CD8-positive, alpha-beta memory T cell (primary cell): ENCODE measurements around the gene PSMD4. TPM values are rescaled to one million over a fixed set of nuclear protein-coding genes. Genes with fewer than 3 reads are reported as not detected.

Experiments
- CTCF ChIA-PET: fragments of 350-600 bp; sonication (Branson Sonifier 250); formaldehyde crosslinking; loops from one replicate; lab custom pipeline; 2021; ENCODE audit warnings: antibody characterized with exemption; lab: Charles Lee
- POLR2A ChIA-PET: fragments of 350-600 bp; sonication (Branson Sonifier 250); formaldehyde crosslinking; loops from one replicate; lab custom pipeline; 2021; ENCODE audit warnings: antibody characterized with exemption; lab: Charles Lee
- DNase-seq, 5 donors: peaks; one replicate each; pipeline versions ENCODE4 v3.0.0 to v3.0.0-alpha.2; 2020 to 2022; ENCODE audit warnings: mixed read lengths in 1 of 5
- H3K27ac ChIP-seq: one replicate; pipeline ENCODE4 v1.7.0; 2013; ENCODE audit warnings: low read depth, mild to moderate bottlenecking, low read length, moderate library complexity
- H3K27me3 ChIP-seq: 2 replicates; pipeline ENCODE4 v1.7.0; 2013; ENCODE audit warnings: low read length, mild to moderate bottlenecking; ENCODE audit not compliant: insufficient read depth, poor library complexity, severe bottlenecking
- H3K36me3 ChIP-seq: 2 replicates; pipeline ENCODE4 v1.7.0; 2013; ENCODE audit warnings: mild to moderate bottlenecking, low read length, moderate library complexity; ENCODE audit not compliant: insufficient read depth
- H3K4me1 ChIP-seq: 2 replicates; pipeline ENCODE4 v1.7.0; 2013; ENCODE audit warnings: mild to moderate bottlenecking, low read length, moderate library complexity; ENCODE audit not compliant: insufficient read depth
- H3K4me3 ChIP-seq: 2 replicates; pipeline ENCODE4 v1.7.0; 2013; ENCODE audit warnings: mild to moderate bottlenecking, low read length
- H3K9me3 ChIP-seq: 2 replicates; pipeline ENCODE4 v1.7.0; 2013; ENCODE audit warnings: mild to moderate bottlenecking, low read length
- H3K27ac Mint-ChIP-seq, 8 donors: one replicate each; pipeline ENCODE4 v1.8.0; 2020 to 2021; ENCODE audit warnings: mixed read lengths in 8 of 8, mild to moderate bottlenecking in 6 of 8, inconsistent platforms in 3 of 8, moderate library complexity in 3 of 8
- H3K27me3 Mint-ChIP-seq, 2 donors: one replicate each; pipeline ENCODE4 v1.8.0; 2020 to 2021; ENCODE audit warnings: mixed read lengths in 2 of 2, mild to moderate bottlenecking in 1 of 2, moderate library complexity in 1 of 2
- H3K36me3 Mint-ChIP-seq, 3 donors: one replicate each; pipeline ENCODE4 v1.8.0; 2020 to 2021; ENCODE audit warnings: mixed read lengths in 3 of 3, inconsistent platforms in 1 of 3, mild to moderate bottlenecking in 1 of 3
- H3K4me1 Mint-ChIP-seq, 3 donors: one replicate each; pipeline ENCODE4 v1.8.0; 2020 to 2021; ENCODE audit warnings: mixed read lengths in 3 of 3, inconsistent platforms in 1 of 3, mild to moderate bottlenecking in 1 of 3
- H3K4me3 Mint-ChIP-seq, 7 donors: one replicate each; pipeline ENCODE4 v1.8.0; 2020 to 2021; ENCODE audit warnings: mixed read lengths in 7 of 7, mild to moderate bottlenecking in 6 of 7, moderate library complexity in 4 of 7, inconsistent platforms in 2 of 7
- H3K9me3 Mint-ChIP-seq, 5 donors: one replicate each; pipeline ENCODE4 v1.8.0; 2020 to 2022; ENCODE audit warnings: mixed read lengths in 5 of 5, mild to moderate bottlenecking in 3 of 5, moderate library complexity in 2 of 5, inconsistent platforms in 1 of 5
- polyA plus RNA-seq: library from polyadenylated mRNA; unstranded; fragments of 300-500 nt; fragmentation: Illumina TruSeq; gene quantifications from one replicate; pipeline ENCODE4 v1.2.3, GENCODE V29; 2021
- total RNA-seq, 2 experiments: library from RNA; stranded (reverse); gene quantifications; one replicate each; pipeline ENCODE4 v1.2.3, GENCODE V29; 2021

PSMD4 gene
- total and polyA plus RNA-seq, 3 experiments from 2014 or later, result 239 to 256 (median 250) TPM

GRCh38 chr1:151293093-151293492 is 38.6 kb downstream of the PSMD4 start:
- no peak overlapping the region for H3K4me3 Mint-ChIP-seq
- CTCF ChIA-PET, result interaction anchor here (1.8 to 2.1 kb wide), 2 partner anchors 9 to 11 kb away, joined by 5 to 10 read pairs; partner anchors contain the start of gene ZNF687

GRCh38 chr1:151294742-151295462 is 40.4 kb downstream of the PSMD4 start:
- H3K27me3 Mint-ChIP-seq, result no peaks in the 10 kb centered on the region
- H3K27ac ChIP-seq, result no peak overlapping the region
- H3K4me1 Mint-ChIP-seq, result peaks cover 0 to 7% (median 0%) of the 10 kb centered on the region in 3 donors
- no peak overlapping the region for H3K4me3 Mint-ChIP-seq
- no peak for DNase-seq
- H3K4me3 ChIP-seq, result no peak overlapping the region
- H3K27me3 ChIP-seq, result no peaks in the 10 kb centered on the region
- ChIA-PET CTCF (interaction anchor here (1.3 to 2.1 kb wide), 3 partner anchors 13 to 46 kb away, joined by 4 to 14 read pairs (median 5); partner anchors contain the start of genes PSMD4 and ZNF687), POLR2A (interaction anchor here (1.3 kb wide), 1 partner anchor 12 kb away, joined by 3 read pairs; no protein-coding TSS in a partner anchor)
- peak overlapping the region in 5 of 8 donors; percentile 29 to 87 (median 60) for H3K27ac Mint-ChIP-seq
- no peaks in the 10 kb centered on the region for H3K4me1 ChIP-seq
- no peaks in the 10 kb centered on the region for H3K9me3 Mint-ChIP-seq
- peaks cover 48% of the 10 kb centered on the region for H3K36me3 ChIP-seq
- no peaks in the 10 kb centered on the region for H3K9me3 ChIP-seq
- H3K36me3 Mint-ChIP-seq, result peaks cover 8 to 90% (median 14%) of the 10 kb centered on the region in 3 donors

More at GRCh38 chr1:151293093-151293492, 38.6 kb downstream of the PSMD4 start:
- peaks cover 55% of the 10 kb centered on the region for H3K36me3 ChIP-seq
- no peaks in the 10 kb centered on the region for H3K9me3 Mint-ChIP-seq
- H3K9me3 ChIP-seq, result no peaks in the 10 kb centered on the region
- H3K27ac ChIP-seq, result no peak overlapping the region
- H3K4me3 ChIP-seq, result no peak overlapping the region
- H3K4me1 Mint-ChIP-seq, result peaks cover 7 to 20% (median 8%) of the 10 kb centered on the region in 3 donors
- H3K27me3 ChIP-seq, result no peaks in the 10 kb centered on the region
- H3K27me3 Mint-ChIP-seq, result no peaks in the 10 kb centered on the region
- no peaks in the 10 kb centered on the region for H3K4me1 ChIP-seq
- no peak for DNase-seq
- POLR2A ChIA-PET, result no interaction called here
- peaks cover 3 to 89% (median 9%) of the 10 kb centered on the region in 3 donors for H3K36me3 Mint-ChIP-seq
- H3K27ac Mint-ChIP-seq, result peak overlapping the region in 3 of 8 donors; percentile 52 to 81 (median 66)

GRCh38 chr1:151309811-151310323 is 55.3 kb downstream of the PSMD4 start:
- Histone ChIP-seq H3K4me3 (no peak overlapping the region), H3K27ac (no peak overlapping the region), H3K36me3 (peaks cover 83% of the 10 kb centered on the region), H3K27me3 (no peaks in the 10 kb centered on the region), H3K9me3 (no peaks in the 10 kb centered on the region), H3K4me1 (peaks cover 19% of the 10 kb centered on the region)
- Mint-ChIP-seq H3K4me3 (no peak overlapping the region), H3K9me3 (no peaks in the 10 kb centered on the region), H3K27me3 (peaks cover 0 to 1% of the 10 kb centered on the region in 2 donors), H3K36me3 (peaks cover 8 to 98% (median 16%) of the 10 kb centered on the region in 3 donors), H3K4me1 (peaks cover 38 to 44% (median 42%) of the 10 kb centered on the region in 3 donors), H3K27ac (peak overlapping the region in 5 of 8 donors; percentile 7 to 70 (median 61))
- DNase-seq, result no peak
- ChIA-PET POLR2A (interaction anchor here (0.6 kb wide), 1 partner anchor 83 kb away, joined by 9 read pairs; no protein-coding TSS in a partner anchor), CTCF (interaction anchor here (1.1 to 2.6 kb wide), 3 partner anchors 9 to 31 kb away, joined by 3 to 22 read pairs (median 5); partner anchors contain the start of gene PI4KB)

GRCh38 chr1:151311011-151311410 is 56.5 kb downstream of the PSMD4 start:
- ChIA-PET POLR2A (no interaction called here), CTCF (interaction anchor here (1.3 to 3.0 kb wide), 3 partner anchors 10 to 30 kb away, joined by 3 to 22 read pairs (median 10); no protein-coding TSS in a partner anchor)
- Histone ChIP-seq H3K36me3 (peaks cover 78% of the 10 kb centered on the region), H3K27me3 (no peaks in the 10 kb centered on the region), H3K9me3 (no peaks in the 10 kb centered on the region), H3K4me1 (peaks cover 19% of the 10 kb centered on the region), H3K27ac (peak overlapping the region; percentile 26), H3K4me3 (no peak overlapping the region)
- Mint-ChIP-seq H3K4me1 (peaks cover 41 to 52% (median 49%) of the 10 kb centered on the region in 3 donors), H3K36me3 (peaks cover under 1 to 97% (median 13%) of the 10 kb centered on the region in 3 donors), H3K27me3 (peaks cover 0 to 1% of the 10 kb centered on the region in 2 donors), H3K4me3 (no peak overlapping the region), H3K9me3 (no peaks in the 10 kb centered on the region), H3K27ac (peak overlapping the region; percentile 69 to 92 (median 82))
- DNase-seq, result no peak

GRCh38 chr1:151311589-151312331 is 57.2 kb downstream of the PSMD4 start:
- ChIA-PET POLR2A (no interaction called here), CTCF (interaction anchor here (1.3 to 3.0 kb wide), 4 partner anchors 11 to 30 kb away, joined by 3 to 22 read pairs (median 6); no protein-coding TSS in a partner anchor)
- Mint-ChIP-seq H3K27ac (peak overlapping the region; percentile 51 to 92 (median 82)), H3K4me3 (peak overlapping the region in 3 of 7 donors; percentile 16 to 20 (median 17)), H3K4me1 (peaks cover 43 to 57% (median 49%) of the 10 kb centered on the region in 3 donors), H3K27me3 (peaks cover 0 to 1% of the 10 kb centered on the region in 2 donors), H3K9me3 (no peaks in the 10 kb centered on the region), H3K36me3 (peaks cover 0 to 96% (median 15%) of the 10 kb centered on the region in 3 donors)
- H3K27me3 ChIP-seq, result no peaks in the 10 kb centered on the region
- peak in 4 of 5 donors; percentile 8 to 81 (median 22) for DNase-seq
- peak overlapping the region; percentile 73 for H3K27ac ChIP-seq
- H3K4me3 ChIP-seq, result no peak overlapping the region
- no peaks in the 10 kb centered on the region for H3K9me3 ChIP-seq
- peaks cover 19% of the 10 kb centered on the region for H3K4me1 ChIP-seq
- peaks cover 77% of the 10 kb centered on the region for H3K36me3 ChIP-seq

- peak overlapping the region in 7 of 8 donors; percentile 55 to 87 (median 79) for H3K27ac Mint-ChIP-seq
- peaks cover 43 to 58% (median 50%) of the 10 kb centered on the region in 3 donors for H3K4me1 Mint-ChIP-seq
- CTCF ChIA-PET, result interaction anchor here (1.0 to 3.0 kb wide), 4 partner anchors 10 to 31 kb away, joined by 3 to 10 read pairs (median 4); no protein-coding TSS in a partner anchor
- H3K9me3 ChIP-seq, result no peaks in the 10 kb centered on the region
- H3K27me3 Mint-ChIP-seq, result peaks cover 0 to 1% of the 10 kb centered on the region in 2 donors
- H3K4me3 Mint-ChIP-seq, result peak overlapping the region in 1 of 7 donors; percentile 17
- H3K36me3 Mint-ChIP-seq, result peaks cover 0 to 93% (median 11%) of the 10 kb centered on the region in 3 donors
- DNase-seq, result no peak
- POLR2A ChIA-PET, result no interaction called here
- peaks cover 19% of the 10 kb centered on the region for H3K4me1 ChIP-seq
- no peak overlapping the region for H3K4me3 ChIP-seq
- H3K36me3 ChIP-seq, result peaks cover 71% of the 10 kb centered on the region
- H3K27ac ChIP-seq, result peak overlapping the region; percentile 73
- H3K9me3 Mint-ChIP-seq, result no peaks in the 10 kb centered on the region
- no peaks in the 10 kb centered on the region for H3K27me3 ChIP-seq
These were observed 57.9 kb downstream of the PSMD4 start for GRCh38 chr1:151312411-151312810.

- CTCF ChIA-PET, result interaction anchor here (1.0 to 3.0 kb wide), 3 partner anchors 10 to 28 kb away, joined by 3 to 10 read pairs (median 5); no protein-coding TSS in a partner anchor
- Histone ChIP-seq H3K27me3 (no peaks in the 10 kb centered on the region), H3K36me3 (peaks cover 68% of the 10 kb centered on the region), H3K9me3 (no peaks in the 10 kb centered on the region), H3K4me1 (peaks cover 19% of the 10 kb centered on the region), H3K4me3 (no peak overlapping the region), H3K27ac (peak overlapping the region; percentile 73)
- H3K27me3 Mint-ChIP-seq, result peaks cover 0 to 1% of the 10 kb centered on the region in 2 donors
- H3K27ac Mint-ChIP-seq, result peak overlapping the region in 7 of 8 donors; percentile 23 to 87 (median 61)
- H3K4me3 Mint-ChIP-seq, result no peak overlapping the region
- H3K36me3 Mint-ChIP-seq, result peaks cover 0 to 92% (median 11%) of the 10 kb centered on the region in 3 donors
- no peak for DNase-seq
- no peaks in the 10 kb centered on the region for H3K9me3 Mint-ChIP-seq
- POLR2A ChIA-PET, result no interaction called here
- peaks cover 43 to 61% (median 54%) of the 10 kb centered on the region in 3 donors for H3K4me1 Mint-ChIP-seq
These were observed 58.3 kb downstream of the PSMD4 start for GRCh38 chr1:151312826-151313225.
